H9 (cell line): ENCODE measurements around the gene AIG1. TPM values are rescaled to one million over a fixed set of nuclear protein-coding genes. Genes with fewer than 3 reads are reported as not detected.

ENCODE experiments used
- DNase-seq: peaks from one replicate; pipeline ENCODE4 v3.0.0-alpha.2; 2017
- H2AFZ ChIP-seq: one replicate; pipeline ENCODE4 v1.6.1; 2013; ENCODE audit warnings: mild to moderate bottlenecking, low read length, control low read depth, moderate library complexity
- H2AK5ac ChIP-seq: 2 replicates; pipeline ENCODE4 v1.6.1; 2013; ENCODE audit warnings: low read length, control low read depth, mixed read lengths; ENCODE audit not compliant: insufficient read length
- H2BK120ac ChIP-seq: one replicate; pipeline ENCODE4 v1.6.1; 2013; ENCODE audit warnings: low read depth, mild to moderate bottlenecking, low read length, control low read depth, inconsistent platforms; ENCODE audit not compliant: poor library complexity, severe bottlenecking
- H2BK12ac ChIP-seq: 2 replicates; pipeline ENCODE4 v1.6.1; 2013; ENCODE audit warnings: low read length, control low read depth, mixed read lengths, low read depth; ENCODE audit not compliant: insufficient read length
- H2BK15ac ChIP-seq: 2 replicates; pipeline ENCODE4 v1.6.1; 2013; ENCODE audit warnings: low read depth, low read length, control low read depth
- H2BK20ac ChIP-seq: one replicate; pipeline ENCODE4 v1.6.1; 2013; ENCODE audit warnings: low read depth, mild to moderate bottlenecking, low read length, control low read depth, inconsistent platforms; ENCODE audit not compliant: poor library complexity, severe bottlenecking
- H2BK5ac ChIP-seq: 2 replicates; pipeline ENCODE4 v1.6.1; 2013; ENCODE audit warnings: low read length, control low read depth, mixed read lengths; ENCODE audit not compliant: insufficient read length
- H3K14ac ChIP-seq: 2 replicates; pipeline ENCODE4 v1.6.1; 2013; ENCODE audit warnings: low read length, control low read depth; ENCODE audit not compliant: insufficient read depth
- H3K18ac ChIP-seq: 2 replicates; pipeline ENCODE4 v1.6.1; 2013; ENCODE audit warnings: low read depth, mild to moderate bottlenecking, mixed read lengths, low read length, control low read depth; ENCODE audit not compliant: insufficient read length
- H3K23ac ChIP-seq: 2 replicates; pipeline ENCODE4 v1.6.1; 2013; ENCODE audit warnings: low read length, control low read depth, mixed read lengths, low read depth; ENCODE audit not compliant: insufficient read length
- H3K23me2 ChIP-seq: 2 replicates; pipeline ENCODE4 v1.6.1; 2013; ENCODE audit warnings: low read depth, mild to moderate bottlenecking, mixed read lengths, low read length, control low read depth; ENCODE audit not compliant: insufficient read length, poor library complexity, severe bottlenecking
- H3K27ac ChIP-seq: 2 replicates; pipeline ENCODE4 v1.5.1; 2013; ENCODE audit warnings: low read length, control low read depth, mixed read lengths, low read depth; ENCODE audit not compliant: insufficient read length
- H3K27me3 ChIP-seq: 2 replicates; pipeline ENCODE4 v1.6.1; 2013; ENCODE audit warnings: low read length, control low read depth, inconsistent platforms; ENCODE audit not compliant: insufficient read depth
- H3K4ac ChIP-seq: 2 replicates; pipeline ENCODE4 v1.6.1; 2013; ENCODE audit warnings: low read depth, mild to moderate bottlenecking, control low read depth, inconsistent platforms, low read length, moderate library complexity
- H3K4me1 ChIP-seq: 2 replicates; pipeline ENCODE4 v1.6.1; 2013; ENCODE audit warnings: low read length, control low read depth, inconsistent platforms; ENCODE audit not compliant: insufficient read depth
- H3K4me2 ChIP-seq: 2 replicates; pipeline ENCODE4 v1.6.1; 2013; ENCODE audit warnings: low read length, control low read depth, mixed read lengths; ENCODE audit not compliant: insufficient read length, insufficient read depth
- H3K56ac ChIP-seq: 2 replicates; pipeline ENCODE4 v1.6.1; 2013; ENCODE audit warnings: low read depth, mild to moderate bottlenecking, mixed read lengths, low read length, control low read depth; ENCODE audit not compliant: insufficient read length
- H3K79me1 ChIP-seq: 2 replicates; pipeline ENCODE4 v1.6.1; 2013; ENCODE audit warnings: low read depth, mild to moderate bottlenecking, moderate library complexity, low read length, control low read depth, inconsistent platforms; ENCODE audit not compliant: insufficient read depth, poor library complexity, severe bottlenecking
- H3K79me2 ChIP-seq: 2 replicates; pipeline ENCODE4 v1.6.1; 2013; ENCODE audit warnings: low read length, control low read depth, inconsistent platforms; ENCODE audit not compliant: insufficient read depth
- H3K9ac ChIP-seq: 2 replicates; pipeline ENCODE4 v1.6.1; 2013; ENCODE audit warnings: low read length, control low read depth, mixed read lengths; ENCODE audit not compliant: insufficient read length; ENCODE audit errors: extremely low read depth
- H3K9me3 ChIP-seq: one replicate; pipeline ENCODE4 v1.6.1; 2013; ENCODE audit warnings: low read depth, low read length, inconsistent platforms; ENCODE audit not compliant: control insufficient read depth
- H3T11ph ChIP-seq: one replicate; pipeline ENCODE4 v1.6.1; 2013; ENCODE audit warnings: mild to moderate bottlenecking, low read length, control low read depth, inconsistent platforms
- H4K20me1 ChIP-seq: one replicate; pipeline ENCODE4 v1.6.1; 2013; ENCODE audit not compliant: control insufficient read depth, insufficient read length, insufficient read depth
- H4K5ac ChIP-seq: 2 replicates; pipeline ENCODE4 v1.6.1; 2013; ENCODE audit warnings: low read depth, mild to moderate bottlenecking, mixed read lengths, low read length, control low read depth; ENCODE audit not compliant: insufficient read length
- H4K8ac ChIP-seq: replicated peaks from 2 replicates; pipeline ENCODE4 v1.6.1; 2013; ENCODE audit warnings: low read length, control low read depth, mixed read lengths, low read depth; ENCODE audit not compliant: insufficient read length
- H4K91ac ChIP-seq: 2 replicates; pipeline ENCODE4 v1.6.1; 2013; ENCODE audit warnings: low read depth, mild to moderate bottlenecking, moderate library complexity, mixed read lengths, low read length, control low read depth; ENCODE audit not compliant: insufficient read length
- H3K27ac Mint-ChIP-seq, 3 experiments: 2 replicates in 2 of 3; 3 replicates in 1 of 3; pipeline ENCODE4 v1.8.0; 2020 to 2021; ENCODE audit warnings: mixed read lengths in 3 of 3, mild to moderate bottlenecking in 1 of 3, moderate library complexity in 1 of 3
- H3K27me3 Mint-ChIP-seq: 2 replicates; pipeline ENCODE4 v1.8.0; 2021; ENCODE audit warnings: low read depth, mild to moderate bottlenecking, moderate library complexity, mixed read lengths
- H3K36me3 Mint-ChIP-seq, 3 experiments: 2 replicates in 2 of 3; 3 replicates in 1 of 3; pipeline ENCODE4 v1.8.0; 2020 to 2021; ENCODE audit warnings: low read depth in 3 of 3, mixed read lengths in 3 of 3; ENCODE audit not compliant: insufficient read depth in 1 of 3
- H3K4me1 Mint-ChIP-seq, 2 experiments: 2 replicates each; pipeline ENCODE4 v1.8.0; 2020; ENCODE audit warnings: mixed read lengths in 2 of 2
- H3K4me3 Mint-ChIP-seq, 2 experiments: 2 replicates in 1 of 2; 3 replicates in 1 of 2; pipeline ENCODE4 v1.8.0; 2020 to 2021; ENCODE audit warnings: mild to moderate bottlenecking in 2 of 2, mixed read lengths in 2 of 2, moderate library complexity in 1 of 2
- H3K9me3 Mint-ChIP-seq, 2 experiments: 2 replicates in 1 of 2; 3 replicates in 1 of 2; pipeline ENCODE4 v1.8.0; 2020; ENCODE audit warnings: mild to moderate bottlenecking in 2 of 2, mixed read lengths in 2 of 2, moderate library complexity in 1 of 2
- WGBS: extraction: QIAGEN DNeasy Blood & Tissue Kit; methylation state at CpG from one replicate; pipeline ENCODE4 v1.1.7; 2013; ENCODE audit warnings: missing lambda C conversion rate, low lambda C conversion rate, mixed read lengths; ENCODE audit not compliant: insufficient read length; ENCODE audit errors: extremely low coverage; 5-methylcytosine and 5-hydroxymethylcytosine counted together
- total RNA-seq: library from RNA; stranded (reverse); gene quantifications from 2 replicates; pipeline ENCODE4 v1.2.1, GENCODE V29; 2021
- TF ChIP-seq, protein P1 (sequence below): fragments of 200-600 bp; sonication (generic); conservative IDR thresholded peaks from 3 replicates; pipeline ENCODE4 v1.8.0; 2021; ENCODE audit warnings: antibody characterized with exemption, mild to moderate bottlenecking

AIG1 gene
- total RNA-seq, 1 experiment from 2014 or later = 44.6 TPM

DNA sequence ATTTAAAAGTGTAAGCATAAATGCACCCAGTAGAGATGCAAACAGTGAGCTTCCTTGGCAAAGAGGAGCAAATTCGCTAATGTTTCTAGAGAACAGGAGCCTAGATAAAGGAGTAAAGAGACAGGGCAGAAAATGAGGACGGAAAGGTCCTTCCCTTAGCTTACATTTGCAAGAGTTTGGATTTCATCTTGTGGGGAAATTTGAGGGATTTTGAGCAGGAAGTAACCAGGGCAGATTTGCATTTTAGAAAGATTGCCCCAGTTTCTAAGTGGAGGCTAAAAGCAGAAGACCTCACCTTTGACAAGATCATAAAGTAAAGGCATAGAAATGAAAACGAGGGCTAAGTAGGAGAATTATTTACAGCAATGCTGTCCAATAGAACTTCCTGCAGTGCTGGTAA is 309.3 kb downstream of the AIG1 start:
- Histone ChIP-seq H2BK20ac (no peak overlapping the region), H3K4me2 (no peak overlapping the region), H2AFZ (no peak overlapping the region), H4K5ac (no peak overlapping the region), H3K27me3 (no peaks in the 10 kb centered on the region), H3K23ac (no peak overlapping the region), H4K8ac (no peak overlapping the region), H3K79me1 (no peaks in the 10 kb centered on the region), H3T11ph (no peak overlapping the region), H4K91ac (no peak overlapping the region), H3K9ac (no peak overlapping the region), H3K14ac (no peak overlapping the region), H3K4me1 (no peaks in the 10 kb centered on the region), H3K23me2 (no peaks in the 10 kb centered on the region), H3K27ac (no peak overlapping the region), H2AK5ac (no peak overlapping the region), H3K4ac (no peak overlapping the region), H3K9me3 (no peaks in the 10 kb centered on the region), H2BK120ac (no peak overlapping the region), H3K79me2 (no peaks in the 10 kb centered on the region), H3K56ac (no peak overlapping the region), H2BK12ac (no peak overlapping the region), H4K20me1 (no peaks in the 10 kb centered on the region), H2BK15ac (no peak overlapping the region), H2BK5ac (no peak overlapping the region), H3K18ac (no peak overlapping the region)
- WGBS = no CpG with 5 or more reads among the region's 3 CpGs
- no peak for DNase-seq
- Mint-ChIP-seq H3K27me3 (no peaks in the 10 kb centered on the region), H3K27ac (no peak overlapping the region), H3K9me3 (peaks cover 0 to 2% of the 10 kb centered on the region in 2 experiments; a peak in 2 of 5 replicates), H3K36me3 (no peaks in the 10 kb centered on the region), H3K4me1 (no peaks in the 10 kb centered on the region; a peak in 1 of 4 replicates), H3K4me3 (no peak overlapping the region)
- TF ChIP-seq, protein P1, sequence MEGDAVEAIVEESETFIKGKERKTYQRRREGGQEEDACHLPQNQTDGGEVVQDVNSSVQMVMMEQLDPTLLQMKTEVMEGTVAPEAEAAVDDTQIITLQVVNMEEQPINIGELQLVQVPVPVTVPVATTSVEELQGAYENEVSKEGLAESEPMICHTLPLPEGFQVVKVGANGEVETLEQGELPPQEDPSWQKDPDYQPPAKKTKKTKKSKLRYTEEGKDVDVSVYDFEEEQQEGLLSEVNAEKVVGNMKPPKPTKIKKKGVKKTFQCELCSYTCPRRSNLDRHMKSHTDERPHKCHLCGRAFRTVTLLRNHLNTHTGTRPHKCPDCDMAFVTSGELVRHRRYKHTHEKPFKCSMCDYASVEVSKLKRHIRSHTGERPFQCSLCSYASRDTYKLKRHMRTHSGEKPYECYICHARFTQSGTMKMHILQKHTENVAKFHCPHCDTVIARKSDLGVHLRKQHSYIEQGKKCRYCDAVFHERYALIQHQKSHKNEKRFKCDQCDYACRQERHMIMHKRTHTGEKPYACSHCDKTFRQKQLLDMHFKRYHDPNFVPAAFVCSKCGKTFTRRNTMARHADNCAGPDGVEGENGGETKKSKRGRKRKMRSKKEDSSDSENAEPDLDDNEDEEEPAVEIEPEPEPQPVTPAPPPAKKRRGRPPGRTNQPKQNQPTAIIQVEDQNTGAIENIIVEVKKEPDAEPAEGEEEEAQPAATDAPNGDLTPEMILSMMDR = no peak
